HG02884 (cell line): ENCODE data around the gene ZNF784.

Source experiments
- ATAC-seq: cut with Tn5 transposase; IDR thresholded peaks from one replicate; pipeline ENCODE4 v1.9.1; 2021; ENCODE audit warnings: mild to moderate bottlenecking, moderate library complexity; ENCODE audit not compliant: unreplicated experiment

The ZNF784 gene, protein sequence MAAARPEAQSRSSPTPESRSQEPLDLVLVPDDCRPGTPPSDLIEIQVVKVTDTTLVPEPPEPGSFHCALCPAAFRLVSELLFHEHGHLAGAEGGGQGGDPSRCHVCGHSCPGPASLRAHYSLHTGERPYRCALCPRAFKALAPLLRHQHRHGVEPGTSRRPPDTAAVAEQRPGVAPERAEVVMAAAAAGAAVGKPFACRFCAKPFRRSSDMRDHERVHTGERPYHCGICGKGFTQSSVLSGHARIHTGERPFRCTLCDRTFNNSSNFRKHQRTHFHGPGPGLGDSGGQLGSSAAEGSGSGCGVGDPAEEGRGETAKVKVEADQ

DNA sequence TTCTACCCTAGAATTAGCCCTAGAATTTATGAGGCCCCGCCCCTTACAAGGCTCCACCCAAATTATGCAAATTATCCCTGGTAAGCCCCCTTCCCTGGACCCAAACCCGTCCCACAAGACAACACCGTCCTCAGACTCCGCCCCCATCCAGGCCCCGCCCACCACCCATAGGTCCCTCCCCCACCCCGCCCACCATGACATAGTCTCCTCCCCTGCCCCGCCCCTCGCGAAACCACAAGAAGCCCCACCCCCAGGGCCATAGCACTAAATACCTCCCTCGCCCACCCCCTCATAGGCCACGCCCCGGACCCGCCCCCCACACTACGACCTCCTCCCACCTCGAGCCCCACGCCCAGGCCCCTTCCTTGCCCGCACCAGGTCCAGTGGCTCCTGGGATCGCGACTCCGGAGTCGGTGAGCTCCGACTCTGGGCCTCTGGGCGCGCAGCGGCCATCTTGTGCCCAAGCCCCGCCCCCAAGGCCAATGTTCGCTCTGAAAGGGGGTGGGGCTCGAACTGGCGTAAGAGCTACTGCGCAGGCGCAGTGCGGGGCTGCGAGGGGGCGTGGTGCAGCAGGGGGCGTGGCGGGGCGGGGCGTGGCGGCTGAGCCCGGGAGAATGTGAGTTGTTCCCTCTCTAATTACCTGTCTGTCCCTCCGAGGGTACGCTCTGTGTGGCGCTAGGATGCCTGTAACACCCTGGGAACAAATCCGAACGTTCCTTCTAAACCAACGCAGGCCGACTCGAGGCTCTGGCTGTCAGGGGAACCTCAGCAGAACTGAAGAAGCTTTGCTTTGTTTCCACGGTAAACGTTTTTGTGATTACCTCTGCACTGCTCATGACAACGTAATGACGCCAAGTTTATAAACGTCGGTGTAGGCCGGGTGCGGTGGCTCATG lies at the start of gene ZNF784:
ZNF784 (minus strand) TSS at position 458 of the 895 bp plus-strand sequence; CDS start at position 453, 5 bp downstream.
- ATAC-seq: peak; percentile 65

DNA sequence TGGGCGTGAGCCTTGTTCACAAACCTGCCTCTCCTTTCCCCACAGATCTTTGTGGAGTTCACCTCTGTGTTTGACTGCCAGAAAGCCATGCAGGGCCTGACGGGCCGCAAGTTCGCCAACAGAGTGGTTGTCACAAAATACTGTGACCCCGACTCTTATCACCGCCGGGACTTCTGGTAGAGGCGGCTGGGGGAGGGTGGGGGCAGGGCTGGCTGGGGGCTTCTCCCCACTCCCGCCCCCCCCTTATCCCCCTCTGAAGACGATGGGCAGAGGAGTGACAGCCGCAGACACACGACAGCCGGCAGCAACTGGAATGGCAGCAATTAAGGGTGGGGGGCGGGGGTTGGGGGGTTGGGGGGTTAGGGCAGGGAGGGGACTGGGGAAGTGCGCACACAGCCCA lies 49.5 kb upstream of the ZNF784 start:
- no peak for ATAC-seq

DNA sequence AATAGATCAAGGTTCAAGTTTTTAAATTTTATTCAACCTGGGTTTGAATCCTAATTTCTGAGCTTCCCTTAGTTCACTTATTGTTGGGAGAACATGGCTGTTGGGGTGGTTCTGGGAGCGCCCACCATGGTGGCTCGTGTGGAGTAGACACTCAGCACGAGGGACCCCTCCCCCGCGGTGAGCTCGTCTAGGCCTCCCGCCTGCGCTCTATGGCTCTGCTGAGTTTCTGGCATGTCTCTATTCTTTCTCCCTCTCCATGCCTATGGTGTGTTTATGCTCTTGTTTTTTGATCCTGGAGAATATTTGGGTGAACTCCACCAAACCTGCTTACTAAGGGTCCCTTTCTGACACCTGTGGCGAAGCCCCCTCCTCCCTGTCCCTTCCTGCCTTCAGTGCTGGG lies 49.1 kb upstream of the ZNF784 start:
- no peak for ATAC-seq

DNA sequence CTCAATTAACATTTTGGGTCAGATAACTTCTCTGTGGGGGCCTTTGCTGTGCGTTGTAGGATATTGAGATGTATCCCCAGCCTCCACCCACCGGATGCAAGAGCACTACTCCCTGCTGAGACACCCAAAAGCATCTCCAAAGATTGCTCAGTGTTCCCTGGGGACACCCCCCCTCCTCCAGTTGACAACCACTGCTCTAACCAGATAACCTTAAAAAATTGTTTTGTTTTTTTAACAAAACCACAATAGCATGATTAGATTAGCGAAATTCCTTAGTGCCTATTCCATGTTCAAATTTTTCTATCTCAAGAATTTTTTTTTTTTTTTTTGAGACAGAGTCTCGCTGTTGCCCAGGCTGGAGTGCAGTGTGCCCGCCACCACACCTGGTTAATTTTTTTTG lies 48.1 kb upstream of the ZNF784 start:
- no peak for ATAC-seq

DNA sequence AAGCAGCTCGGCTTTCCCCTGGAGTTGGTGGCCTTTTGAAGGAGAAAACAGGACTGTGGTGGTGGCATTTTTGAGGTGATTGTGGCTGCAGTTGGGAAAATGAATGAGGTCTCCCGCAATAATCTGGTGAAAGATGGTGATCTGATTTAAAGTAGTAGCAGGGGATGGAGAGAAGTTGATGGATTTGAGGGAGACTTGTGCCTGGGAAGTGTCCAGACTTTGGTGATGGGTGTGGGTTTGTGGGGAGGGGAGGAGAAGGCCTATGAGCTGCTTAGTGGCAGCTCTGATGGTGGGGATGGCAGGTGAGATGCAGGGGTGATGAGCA lies 46.6 kb upstream of the ZNF784 start:
- no peak for ATAC-seq

DNA sequence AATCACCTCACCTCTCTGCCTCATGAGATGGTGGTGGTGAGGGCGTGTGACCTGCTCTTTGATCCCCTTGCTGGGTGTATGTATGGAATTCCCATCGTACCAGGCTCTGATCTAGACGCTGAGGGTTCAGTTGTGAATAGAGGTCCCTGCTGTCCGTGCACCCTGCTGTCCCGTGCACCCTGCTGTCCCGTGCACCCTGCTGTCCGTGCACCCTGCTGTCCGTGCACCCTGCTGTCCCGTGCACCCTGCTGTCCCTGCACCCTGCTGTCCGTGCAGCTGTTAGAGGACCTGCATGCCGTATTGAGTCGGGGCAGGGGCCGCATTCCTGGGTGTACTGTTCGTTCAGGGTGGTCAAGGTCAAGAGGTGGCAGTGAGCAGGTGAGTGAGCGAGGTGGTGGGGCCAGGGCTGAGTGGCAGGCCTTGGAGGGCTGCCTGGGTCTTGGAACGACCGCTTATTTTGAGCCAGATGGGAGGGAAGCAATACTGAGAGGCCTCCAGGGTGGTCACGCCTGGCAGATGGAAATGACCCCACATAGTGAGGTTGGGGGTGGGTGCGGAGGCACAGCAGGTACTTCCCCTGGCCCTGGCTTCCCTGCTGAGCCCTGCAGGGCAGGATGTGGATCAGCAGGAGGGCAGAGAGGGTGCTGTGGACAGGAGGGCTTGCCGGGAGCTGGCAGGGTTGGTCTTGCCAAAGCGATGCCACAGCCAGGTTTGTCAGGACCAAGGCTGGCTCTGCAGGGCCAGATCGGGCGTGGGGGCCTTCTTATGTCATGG lies 46.1 kb upstream of the ZNF784 start:
- no peak for ATAC-seq

DNA sequence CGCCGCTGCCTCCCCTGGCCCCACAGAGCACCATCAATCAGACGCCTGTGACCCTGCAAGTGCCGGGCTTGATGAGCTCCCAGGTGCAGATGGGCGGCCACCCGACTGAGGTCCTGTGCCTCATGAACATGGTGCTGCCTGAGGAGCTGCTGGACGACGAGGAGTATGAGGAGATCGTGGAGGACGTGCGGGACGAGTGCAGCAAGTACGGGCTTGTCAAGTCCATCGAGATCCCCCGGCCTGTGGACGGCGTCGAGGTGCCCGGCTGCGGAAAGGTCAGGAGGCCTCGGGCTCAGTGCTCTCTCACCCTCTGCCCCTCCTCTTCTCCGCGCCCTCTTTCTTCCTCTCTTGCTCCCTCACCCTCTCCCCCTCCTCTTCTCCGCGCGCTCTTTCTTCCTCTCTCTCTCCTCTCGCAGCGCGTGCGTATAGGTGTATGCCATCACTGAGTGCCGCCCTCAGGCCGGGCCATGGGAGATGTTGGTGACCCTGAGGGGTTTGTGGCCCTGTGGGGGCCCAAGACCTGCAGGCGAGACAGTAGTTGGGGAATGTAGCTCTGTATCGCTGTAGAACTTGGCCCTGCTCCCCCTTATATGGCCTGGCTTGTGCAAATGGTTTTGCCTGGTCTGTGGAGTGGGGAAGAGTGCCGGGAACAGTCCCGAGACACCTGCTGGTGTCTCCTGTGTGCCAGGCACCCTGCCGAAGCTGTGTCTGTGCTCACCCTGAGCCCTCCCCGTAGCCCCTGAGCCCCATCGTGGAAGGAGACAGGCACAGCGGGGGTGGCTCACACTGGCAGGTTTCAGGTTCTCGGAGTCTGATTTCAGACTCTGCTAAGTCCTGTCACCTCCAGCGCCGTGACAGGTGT lies 45.3 kb upstream of the ZNF784 start:
- no peak for ATAC-seq

DNA sequence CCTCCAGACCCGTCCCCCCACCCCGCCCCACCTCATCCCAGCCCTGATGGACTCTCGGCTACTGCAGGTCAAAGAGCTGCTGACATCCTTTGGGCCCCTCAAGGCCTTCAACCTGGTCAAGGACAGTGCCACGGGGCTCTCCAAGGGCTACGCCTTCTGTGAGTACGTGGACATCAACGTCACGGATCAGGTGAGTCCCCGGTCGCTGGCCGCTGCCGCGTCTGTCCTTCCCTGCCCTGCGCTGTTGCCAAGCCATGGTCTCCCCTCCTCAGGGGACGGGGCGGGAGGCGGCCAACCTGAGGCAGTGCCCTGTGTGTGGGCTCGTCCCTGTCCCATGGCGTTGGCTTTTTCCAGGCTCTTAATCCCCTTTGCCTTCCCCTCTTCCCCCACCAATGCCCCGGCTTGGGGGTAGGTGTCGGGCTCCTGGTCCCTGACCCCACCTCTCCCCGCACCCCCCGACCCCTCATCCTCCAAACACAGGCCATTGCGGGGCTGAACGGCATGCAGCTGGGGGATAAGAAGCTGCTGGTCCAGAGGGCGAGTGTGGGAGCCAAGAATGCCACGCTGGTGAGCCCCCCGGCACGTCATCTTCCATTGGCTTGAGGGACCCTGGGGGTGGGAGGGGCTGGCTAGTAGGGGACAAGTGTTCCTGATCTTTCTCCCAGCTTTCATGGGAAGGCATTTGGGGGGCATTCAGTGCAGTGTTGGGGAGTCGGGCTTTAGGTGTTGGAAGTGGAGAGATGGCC lies 44.4 kb upstream of the ZNF784 start:
- ATAC-seq: no peak

DNA sequence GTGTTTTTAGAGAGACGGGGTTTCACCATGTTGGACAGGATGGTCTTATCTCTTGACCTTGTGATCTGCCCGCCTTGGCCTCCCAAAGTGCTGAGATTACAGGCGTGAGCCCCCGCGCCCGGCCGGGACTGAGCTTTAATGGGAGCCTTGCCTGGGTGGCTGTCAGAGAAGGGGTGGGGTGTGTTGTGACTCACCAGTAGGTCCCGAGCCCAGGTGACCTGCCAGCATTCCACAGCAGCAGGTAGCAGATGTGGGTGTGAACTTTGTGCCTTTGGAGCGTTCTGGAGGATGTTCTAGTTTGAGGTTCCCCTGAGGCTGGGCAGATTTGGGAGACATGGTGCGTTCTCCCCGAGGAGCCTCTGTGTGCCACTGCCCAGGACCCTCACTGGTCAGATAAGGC lies 43.6 kb upstream of the ZNF784 start:
- no peak for ATAC-seq

DNA sequence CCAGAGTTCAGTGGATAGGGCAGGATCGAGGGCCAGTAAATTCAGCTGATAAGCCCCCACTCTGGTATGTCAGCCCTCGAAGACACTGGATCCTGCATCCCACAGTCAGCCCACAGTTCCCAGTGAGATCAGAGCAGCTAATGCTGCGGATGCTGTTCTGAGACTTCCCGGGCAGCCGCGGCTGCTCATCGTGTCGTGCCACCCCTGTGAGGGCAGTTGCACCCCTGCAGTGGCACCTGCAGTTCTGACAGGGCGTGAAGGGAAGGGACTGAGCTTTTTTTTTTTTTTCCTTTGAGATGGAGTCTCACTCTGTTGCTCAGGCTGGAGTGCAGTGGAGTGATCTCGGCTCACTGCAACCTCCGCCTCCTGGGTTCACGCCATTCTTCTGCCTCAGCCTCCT lies 43.1 kb upstream of the ZNF784 start:
- ATAC-seq: no peak

DNA sequence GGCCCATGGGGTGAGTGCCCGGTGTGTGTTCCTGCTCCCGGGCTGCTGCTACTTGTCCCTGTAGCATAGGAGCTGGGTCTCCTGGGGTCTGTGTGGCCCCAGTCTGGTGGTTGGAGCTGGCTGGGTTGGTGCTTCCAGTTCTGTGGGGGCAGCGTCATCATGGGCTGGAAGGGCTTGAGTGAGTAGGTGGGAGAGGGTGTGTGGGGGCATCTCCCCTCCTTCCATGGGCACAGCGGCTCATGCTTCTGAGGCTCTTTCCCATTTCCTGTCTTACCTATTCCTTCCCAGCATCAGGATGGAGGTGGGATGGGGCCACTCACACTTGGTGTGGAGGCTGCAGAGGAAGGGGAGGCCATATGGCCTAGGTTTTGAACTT lies 42.6 kb upstream of the ZNF784 start:
- ATAC-seq: no peak

DNA sequence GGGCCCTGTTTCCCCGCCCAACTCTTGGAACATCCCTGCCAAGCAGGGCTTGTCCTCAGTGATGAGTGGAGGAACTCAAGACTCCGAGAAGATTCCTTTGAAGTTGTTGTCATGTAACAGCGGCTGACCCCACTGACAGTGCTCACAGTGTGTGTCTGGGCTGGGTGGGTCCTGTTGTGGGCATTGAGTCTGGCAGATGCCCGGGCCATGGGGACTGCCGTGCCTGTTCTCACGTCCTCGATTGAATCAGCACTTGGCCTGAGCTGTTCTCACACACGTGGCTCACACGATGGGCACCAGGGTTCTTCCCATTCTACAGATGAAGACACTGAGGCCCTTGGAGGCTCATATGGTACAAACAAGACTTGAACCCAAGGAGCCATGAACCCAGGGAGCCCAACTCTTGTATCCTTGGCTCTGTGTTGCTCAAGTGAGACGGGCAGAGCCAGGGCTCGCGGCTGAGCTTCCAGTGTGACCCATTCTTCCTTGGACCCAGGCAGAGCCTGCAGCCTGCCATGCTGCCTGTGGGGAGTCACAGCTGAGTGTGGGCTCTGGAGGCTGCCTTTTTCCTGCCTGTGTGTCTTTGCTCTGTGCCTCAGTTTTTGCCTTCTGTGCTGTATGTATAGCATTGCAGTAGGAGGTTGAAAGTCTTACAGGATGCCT lies 42.1 kb upstream of the ZNF784 start:
- ATAC-seq: no peak

DNA sequence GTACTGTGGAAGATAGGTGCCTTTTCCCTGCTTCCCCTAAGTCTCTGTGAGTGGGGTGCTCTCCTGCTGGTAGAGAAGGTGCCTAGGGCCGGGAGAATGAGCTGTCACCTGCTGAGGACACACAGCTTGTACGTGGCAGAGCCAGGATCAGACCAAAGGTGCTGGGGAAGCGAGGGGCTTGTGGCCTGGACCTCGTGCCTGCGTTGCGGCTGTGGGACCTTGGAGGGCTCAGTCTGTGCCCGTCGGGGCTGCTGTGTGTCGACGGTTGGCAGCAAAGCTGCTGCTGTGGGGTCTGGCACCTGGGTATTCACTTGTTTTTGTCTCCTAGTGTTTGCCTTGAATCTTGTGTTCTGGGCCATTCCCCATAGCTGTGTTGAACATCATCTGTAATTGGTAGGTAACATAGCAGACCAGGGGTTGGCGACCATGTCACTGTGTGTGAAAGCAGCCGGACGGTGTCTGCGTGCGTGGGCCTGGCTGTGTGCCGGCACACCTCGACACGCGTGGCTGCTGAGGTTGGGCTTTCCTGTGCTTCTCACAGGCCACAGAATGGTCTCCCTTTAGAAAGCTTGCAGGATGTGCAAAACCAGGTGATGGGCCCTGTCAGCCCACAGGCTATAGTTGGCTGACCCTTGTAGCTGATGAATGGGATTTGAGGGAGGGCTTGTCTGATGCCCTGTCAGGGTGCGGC lies 39.6 kb upstream of the ZNF784 start:
- ATAC-seq: no peak

DNA sequence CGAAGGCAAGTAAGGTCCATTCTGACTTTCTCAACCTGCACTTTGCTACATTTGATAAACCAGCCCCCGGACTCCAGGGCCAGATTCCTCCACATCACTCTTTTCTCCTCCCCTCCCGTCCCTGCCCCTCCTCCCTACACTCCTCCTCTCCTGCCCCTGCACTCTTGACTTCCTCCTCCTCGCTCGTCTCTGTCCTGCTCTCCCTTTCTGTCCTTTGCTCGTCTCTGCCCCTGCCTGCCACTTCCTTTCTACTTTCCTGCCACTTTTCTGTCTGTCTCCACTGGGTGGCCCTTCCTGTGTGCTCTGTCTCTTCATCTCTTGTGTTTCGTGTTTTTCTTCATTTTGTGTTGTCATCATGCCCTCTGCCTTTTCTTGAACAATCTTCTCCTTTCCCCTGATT lies 37.5 kb upstream of the ZNF784 start:
- no peak for ATAC-seq

DNA sequence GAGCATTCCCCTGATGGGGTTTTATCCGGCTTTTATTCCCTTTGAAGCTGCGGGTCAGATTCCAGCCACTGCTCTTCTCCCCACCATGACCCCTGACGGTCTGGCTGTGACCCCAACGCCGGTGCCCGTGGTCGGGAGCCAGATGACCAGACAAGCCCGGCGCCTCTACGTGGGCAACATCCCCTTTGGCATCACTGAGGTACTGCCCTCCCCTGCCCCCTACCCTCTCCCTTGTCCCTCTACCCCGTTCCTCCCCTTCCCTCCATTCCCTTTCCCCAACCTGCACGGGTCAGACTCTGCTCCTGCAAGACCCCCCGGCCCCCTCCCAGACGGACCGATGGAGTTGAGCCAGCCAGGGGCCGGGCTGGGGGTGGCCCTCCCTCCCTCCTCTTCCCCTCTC lies 36.6 kb upstream of the ZNF784 start:
- ATAC-seq: no peak

DNA sequence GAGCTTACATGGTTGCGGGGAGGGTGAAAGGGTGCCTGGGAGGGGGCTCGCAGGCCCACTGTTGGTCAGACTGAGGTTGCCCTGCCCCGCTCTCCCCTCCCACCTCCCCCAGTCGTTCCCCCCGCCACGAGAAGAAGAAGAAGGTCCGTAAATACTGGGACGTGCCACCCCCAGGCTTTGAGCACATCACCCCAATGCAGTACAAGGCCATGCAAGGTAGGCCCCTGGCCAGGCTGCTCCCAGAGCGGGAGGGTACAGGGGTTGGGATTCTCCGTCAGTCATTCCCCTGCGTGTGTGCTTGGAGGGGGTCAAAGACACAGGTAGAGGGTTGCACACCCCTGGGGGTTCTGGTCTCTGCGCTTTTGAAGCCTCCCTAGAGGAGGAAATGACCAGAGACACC lies 36.0 kb upstream of the ZNF784 start:
- ATAC-seq: no peak

DNA sequence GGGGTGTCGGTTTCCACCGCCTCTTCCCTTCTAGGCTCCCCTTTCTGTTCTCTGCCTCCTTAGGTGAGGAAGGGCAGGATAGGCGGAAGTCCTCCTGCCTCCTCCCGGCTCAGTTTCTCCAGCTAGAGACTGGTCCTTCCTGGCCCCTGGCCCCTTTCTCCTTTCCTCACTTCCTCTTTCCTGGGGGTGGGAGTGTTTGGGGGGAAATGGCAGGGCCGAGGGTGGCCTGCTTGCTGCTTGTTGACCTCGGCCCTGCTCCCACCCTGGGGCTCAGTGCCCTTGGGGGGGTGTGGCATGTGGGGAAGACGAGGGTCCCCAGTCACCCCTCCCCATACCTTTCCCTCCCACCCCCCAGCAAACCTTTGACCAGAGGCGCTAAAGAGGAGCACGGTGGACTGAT lies 35.5 kb upstream of the ZNF784 start:
- ATAC-seq: no peak

DNA sequence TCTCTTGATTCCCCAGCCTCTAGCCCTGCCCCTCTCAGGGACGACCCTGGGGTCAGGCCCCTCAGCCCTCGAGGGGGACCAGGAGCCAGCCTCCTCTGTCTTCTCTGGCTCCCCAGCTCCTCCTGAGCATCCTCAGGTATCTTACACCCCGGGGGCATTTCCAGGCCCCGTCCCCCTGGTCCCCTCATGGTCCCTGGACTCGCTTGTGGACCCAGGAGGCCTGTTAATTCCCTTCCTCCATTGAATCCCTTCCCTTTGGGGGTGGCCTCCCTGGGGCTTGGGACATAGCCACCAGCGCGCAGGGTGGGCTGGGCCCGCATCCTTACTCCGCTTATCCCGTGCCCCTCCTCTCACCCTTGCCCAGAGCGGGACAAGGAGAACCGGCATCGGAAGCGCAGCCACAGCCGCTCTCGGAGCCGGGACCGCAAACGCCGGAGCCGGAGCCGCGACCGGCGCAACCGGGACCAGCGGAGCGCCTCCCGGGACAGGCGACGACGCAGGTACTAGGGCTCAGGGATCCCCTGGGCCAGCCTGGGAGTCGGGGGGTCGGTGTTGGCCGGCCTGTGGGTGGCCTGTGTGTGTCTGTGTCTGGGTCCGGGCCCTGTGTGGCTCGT lies 34.6 kb upstream of the ZNF784 start:
- no peak for ATAC-seq
